Measurements from ENCODE around the gene SLC4A11.

Gene SLC4A11

DNA sequence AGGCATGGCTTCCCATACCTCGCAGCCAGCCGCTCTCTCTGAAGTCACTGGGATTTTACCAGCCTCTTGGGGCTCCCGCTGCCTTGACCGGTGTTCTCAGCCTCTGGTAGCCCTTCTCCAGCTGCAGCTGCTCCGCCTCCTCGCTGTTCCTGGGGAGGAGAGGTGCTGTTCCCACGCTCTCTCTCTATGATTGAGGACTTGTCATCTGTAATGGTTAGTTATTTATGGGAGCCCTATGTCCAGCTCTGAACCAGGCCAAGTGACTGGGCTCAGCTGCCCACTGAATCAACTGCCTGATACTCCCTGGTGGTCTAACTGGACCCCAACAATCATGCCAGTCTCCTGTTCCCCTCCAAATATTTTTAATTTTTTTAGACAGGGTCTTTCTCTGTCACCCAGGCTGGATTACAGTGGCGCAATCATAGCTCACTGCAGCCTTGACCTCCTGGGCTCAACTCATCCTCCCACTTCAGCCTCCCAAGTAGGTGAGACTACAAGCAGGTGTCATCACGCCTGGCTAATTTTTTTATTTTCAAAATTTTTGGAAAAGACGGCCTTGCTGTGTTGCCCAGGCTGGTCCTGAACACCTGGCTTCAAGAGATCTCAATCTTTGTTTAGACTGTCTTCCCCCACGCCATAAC lies 4.8 kb upstream of the SLC4A11 start:
- in situ Hi-C loops (cut with HindIII; ENCODE audit: low pct_unique_long_range_greater_than_20kb, low sequenced_read_pairs) = no loop called here
- TF ChIP-seq JUND (IDR thresholded peaks at IDR 0.05; ENCODE audit: low read depth) = no peak
- DNase-seq (ENCODE audit: low read depth in 1 of 2, low spot score in 1 of 2) = no peak

DNA sequence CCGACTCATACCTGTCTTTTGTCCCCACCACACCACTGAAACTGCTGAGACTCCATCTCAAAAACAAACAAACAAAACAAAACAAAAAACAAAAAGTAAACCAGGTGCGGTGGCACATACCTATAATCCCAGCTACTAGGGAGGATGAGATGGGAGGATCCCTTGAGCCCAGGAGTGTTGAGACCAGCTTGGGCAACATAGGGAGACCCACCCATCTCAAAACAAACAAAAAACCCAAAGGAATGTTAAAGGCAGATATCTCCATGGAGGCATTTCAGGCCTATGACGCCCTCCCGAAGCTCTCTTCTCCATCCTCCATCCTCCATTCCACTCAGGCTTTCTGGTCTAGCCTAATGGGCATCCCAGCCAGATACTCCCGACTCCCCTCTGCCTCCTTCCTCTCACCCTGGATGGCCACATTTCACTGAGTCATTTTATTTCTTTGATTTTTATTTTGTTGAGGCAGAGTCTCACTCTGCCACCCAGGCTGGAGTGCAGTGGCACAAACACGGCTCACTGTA lies 3.2 kb upstream of the SLC4A11 start:
- in situ Hi-C loops (cut with HindIII; ENCODE audit: low pct_unique_long_range_greater_than_20kb, low sequenced_read_pairs) = no loop called here
- no peak for DNase-seq (ENCODE audit: low read depth in 1 of 2, low spot score in 1 of 2)
- TF ChIP-seq JUND (IDR thresholded peaks at IDR 0.05; ENCODE audit: low read depth) = no peak

DNA sequence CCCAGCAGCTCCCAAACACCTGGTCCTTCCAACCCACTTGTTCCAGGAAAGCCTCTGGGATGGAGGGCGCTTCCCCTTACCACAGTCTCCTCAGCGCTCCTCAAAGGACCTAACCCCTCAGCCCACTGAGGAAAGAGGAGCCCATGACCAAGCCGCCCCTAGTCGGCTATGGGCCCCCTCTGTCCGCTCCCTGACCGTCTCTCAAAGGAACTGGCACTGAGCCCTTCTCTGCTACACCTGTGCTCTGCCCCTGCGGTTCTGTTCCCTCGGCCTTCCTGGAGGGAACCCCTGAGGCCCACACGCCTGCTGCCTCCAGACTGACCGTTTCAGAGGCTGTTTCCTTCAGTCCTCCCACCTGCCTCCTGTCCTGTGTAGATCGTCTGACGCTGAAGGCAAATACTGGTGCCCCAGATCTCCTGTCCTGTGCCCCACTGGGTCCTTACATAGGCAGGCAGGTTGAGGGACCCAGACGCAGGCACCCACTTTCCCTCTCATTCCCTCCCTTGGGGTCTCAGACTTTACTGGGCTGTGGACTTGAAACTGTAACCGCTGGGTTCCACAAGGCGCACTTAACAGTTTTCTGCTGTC lies 1.9 kb upstream of the SLC4A11 start:
- in situ Hi-C loops (cut with HindIII; ENCODE audit: low pct_unique_long_range_greater_than_20kb, low sequenced_read_pairs) = no loop called here
- no peak for DNase-seq (ENCODE audit: low read depth in 1 of 2, low spot score in 1 of 2)
- no peak for TF ChIP-seq JUND (IDR thresholded peaks at IDR 0.05; ENCODE audit: low read depth)

DNA sequence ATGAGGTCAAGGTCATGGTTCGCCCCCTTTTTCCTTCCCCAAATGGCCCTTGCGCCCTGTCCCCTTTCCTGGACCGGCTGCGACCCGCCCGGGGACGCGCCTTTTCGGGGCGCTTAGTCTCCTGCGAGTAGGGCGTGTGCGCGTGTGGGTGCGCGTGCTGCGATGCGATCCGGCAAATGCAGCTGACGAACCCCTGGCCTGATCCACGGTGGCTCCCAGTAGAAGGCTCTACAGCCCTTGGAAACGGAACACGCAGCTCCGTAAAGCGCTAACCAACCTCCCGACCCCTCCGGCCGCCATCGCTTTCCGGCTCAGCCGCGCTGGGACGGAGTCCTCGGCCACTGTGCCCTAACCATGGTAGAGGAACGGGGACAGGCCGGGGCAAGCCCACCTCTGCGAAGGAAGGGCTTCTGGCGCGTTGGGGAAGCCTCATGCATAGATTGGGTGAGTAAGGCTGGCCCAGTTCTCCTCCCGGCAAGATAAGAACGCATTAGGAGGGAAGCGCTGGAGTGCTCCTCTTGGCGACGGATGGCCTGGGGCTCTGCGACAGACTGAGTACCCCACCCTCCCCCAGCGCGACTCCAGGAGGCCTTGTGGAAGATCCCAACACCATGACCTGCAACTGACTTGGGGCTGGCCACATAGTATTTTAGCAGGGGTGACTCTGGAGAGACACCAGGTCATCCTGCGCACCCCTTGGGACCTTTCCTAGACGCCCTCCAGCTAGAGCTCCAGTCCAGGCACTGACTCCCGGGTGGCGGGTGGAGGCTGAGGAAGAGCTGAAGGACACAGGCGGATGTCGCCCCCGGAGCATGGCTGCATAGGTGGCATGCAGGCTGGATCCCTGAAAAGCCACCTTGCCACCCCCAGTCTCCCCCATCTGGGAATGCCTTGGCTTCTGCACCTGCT lies 1.1 kb upstream of the SLC4A11 start:
- no peak for TF ChIP-seq JUND (IDR thresholded peaks at IDR 0.05; ENCODE audit: low read depth)
- DNase-seq (ENCODE audit: low read depth in 1 of 2, low spot score in 1 of 2) = no peak
- in situ Hi-C loops (cut with HindIII; ENCODE audit: low pct_unique_long_range_greater_than_20kb, low sequenced_read_pairs) = no loop called here

DNA sequence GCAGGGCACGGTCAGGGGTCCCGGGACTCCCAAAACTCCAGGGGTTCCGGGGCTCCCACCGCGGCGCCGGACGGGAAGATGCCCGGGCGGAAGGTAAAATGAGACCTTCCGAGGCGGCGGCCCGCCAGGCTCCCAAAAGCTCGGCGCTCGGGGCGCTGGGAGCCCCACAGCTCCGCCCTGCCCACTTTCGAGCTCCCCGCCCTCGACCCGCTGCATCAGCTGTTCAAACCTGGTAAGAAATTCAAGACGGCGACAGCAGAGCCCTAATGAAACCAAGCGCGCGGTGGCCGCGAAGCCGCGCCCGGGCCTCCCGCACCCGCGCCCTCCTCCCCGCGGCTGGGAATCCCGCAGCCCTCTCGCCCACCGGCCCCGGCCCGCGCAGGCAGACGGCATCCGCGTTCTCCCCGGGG lies 369 bp downstream of the SLC4A11 start:
- DNase-seq (ENCODE audit: low read depth in 1 of 2, low spot score in 1 of 2) = peak; percentile 73 to 82
- in situ Hi-C loops (cut with HindIII; ENCODE audit: low pct_unique_long_range_greater_than_20kb, low sequenced_read_pairs) = no loop called here
- no peak for TF ChIP-seq JUND (IDR thresholded peaks at IDR 0.05; ENCODE audit: low read depth)

DNA sequence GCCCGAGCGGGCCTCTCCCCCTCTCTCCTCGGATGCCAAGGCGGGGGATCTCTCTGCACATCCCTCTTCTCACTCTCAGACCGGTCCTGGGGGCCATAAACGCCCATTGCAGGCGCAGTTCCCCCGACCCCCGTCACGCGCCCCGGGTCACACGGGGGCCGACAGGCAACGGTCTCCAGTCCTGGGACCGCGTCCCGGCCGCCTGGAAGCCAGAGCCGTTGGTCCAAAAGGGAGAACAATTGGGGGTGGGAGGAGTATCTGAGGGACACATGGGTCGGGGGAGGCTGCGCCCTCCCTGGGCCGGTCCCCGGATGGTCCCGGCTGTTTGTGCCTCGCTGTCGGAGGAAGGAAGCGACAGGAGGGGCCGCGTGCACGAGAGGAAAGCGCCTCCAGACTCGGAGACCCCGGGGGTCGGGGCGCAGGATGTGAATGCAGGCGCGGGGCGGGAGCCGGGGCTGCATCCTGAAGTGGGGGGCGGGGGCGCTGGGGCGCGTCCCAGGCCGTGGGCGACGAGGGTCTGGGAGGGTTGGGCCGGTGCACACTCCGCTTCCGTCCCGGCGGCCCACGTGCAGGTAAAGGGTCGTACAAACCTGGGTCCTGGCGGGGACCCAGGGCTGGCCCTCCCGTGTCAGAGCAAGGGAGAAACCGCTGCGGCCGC lies 903 bp downstream of the SLC4A11 start:
- no peak for DNase-seq (ENCODE audit: low read depth in 1 of 2, low spot score in 1 of 2)
- no peak for TF ChIP-seq JUND (IDR thresholded peaks at IDR 0.05; ENCODE audit: low read depth)
- in situ Hi-C loops (cut with HindIII; ENCODE audit: low pct_unique_long_range_greater_than_20kb, low sequenced_read_pairs) = no loop called here

DNA sequence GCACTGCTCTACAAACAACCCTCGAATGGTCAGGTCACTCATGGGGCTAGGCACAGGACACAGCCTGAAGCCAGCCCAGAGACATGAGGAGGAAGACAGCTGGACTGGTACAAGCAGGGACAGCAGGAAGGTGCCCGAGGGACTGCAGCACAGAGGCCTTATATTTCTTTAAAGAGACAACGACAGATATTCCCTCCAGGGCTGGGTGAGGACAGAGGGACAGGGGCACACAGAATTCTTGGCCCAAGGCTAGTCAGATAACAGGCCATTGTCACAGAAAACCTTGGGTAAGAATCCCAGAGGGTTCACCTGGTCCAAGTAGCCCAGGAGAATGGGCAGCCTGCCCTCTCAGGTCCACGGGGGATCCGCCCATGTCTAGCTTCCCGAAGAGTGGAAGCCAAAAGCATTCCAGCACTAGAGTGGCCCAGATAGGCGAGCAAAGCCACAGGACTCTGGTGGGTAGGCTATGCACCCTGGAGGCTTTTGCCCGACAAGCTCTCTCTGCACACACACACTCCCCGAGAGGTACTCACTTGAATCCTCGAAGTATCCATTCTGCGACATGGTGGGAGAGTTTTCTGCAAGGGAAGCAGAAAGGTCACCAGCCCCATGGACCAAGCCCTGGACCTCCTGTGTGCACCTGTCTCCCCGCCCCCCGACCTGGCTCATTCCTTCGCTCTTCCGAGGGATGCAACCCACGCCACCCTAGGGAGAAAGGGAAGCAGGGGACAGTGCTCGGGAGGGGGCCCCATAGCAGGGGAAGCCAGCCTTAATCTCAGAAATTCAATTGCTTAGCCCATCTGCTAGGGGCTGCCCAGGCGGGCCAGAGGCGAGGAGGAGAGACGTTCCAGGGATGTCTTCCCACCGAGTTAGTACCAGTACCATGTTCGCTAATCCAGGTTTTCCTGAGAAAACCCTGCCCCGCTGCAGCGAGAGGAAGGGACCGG lies 1.7 kb downstream of the SLC4A11 start:
- in situ Hi-C loops (cut with HindIII; ENCODE audit: low pct_unique_long_range_greater_than_20kb, low sequenced_read_pairs) = no loop called here
- DNase-seq (ENCODE audit: low read depth in 1 of 2, low spot score in 1 of 2) = no peak
- no peak for TF ChIP-seq JUND (IDR thresholded peaks at IDR 0.05; ENCODE audit: low read depth)

DNA sequence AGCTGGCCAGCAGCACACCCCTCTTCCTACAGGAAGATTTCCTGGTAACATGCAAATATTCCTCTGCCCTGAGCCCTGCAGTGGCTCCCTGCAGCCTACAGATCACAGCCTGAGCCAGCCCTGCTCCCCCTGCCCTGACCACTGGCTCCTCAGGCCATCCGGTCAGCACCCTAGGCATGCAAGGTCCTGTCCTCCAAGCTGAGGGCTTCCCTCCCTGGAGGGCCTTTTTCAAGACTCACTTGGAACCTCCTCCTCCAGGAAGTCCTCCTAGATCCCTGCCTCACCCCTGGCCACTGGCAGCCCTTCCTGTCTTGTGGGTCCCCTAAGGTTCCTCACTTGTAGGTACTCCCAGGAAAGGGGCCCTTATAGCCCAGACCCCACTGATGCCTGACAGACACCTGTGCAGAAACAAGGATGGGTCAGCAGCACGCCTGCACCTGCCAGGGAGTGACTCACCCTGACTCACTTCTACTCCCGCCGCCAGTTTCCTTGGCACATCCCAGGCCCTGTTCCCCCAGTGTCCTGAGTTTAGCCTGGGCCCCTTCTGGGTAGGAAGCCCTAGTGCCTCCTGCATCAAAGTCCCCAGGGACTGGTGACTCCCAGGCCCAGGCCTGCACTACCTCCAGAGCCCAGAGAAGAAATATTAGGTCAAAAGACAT lies 3.2 kb downstream of the SLC4A11 start:
- DNase-seq (ENCODE audit: low read depth in 1 of 2, low spot score in 1 of 2) = no peak
- TF ChIP-seq JUND (IDR thresholded peaks at IDR 0.05; ENCODE audit: low read depth) = no peak
- in situ Hi-C loops (cut with HindIII; ENCODE audit: low pct_unique_long_range_greater_than_20kb, low sequenced_read_pairs) = no loop called here

DNA sequence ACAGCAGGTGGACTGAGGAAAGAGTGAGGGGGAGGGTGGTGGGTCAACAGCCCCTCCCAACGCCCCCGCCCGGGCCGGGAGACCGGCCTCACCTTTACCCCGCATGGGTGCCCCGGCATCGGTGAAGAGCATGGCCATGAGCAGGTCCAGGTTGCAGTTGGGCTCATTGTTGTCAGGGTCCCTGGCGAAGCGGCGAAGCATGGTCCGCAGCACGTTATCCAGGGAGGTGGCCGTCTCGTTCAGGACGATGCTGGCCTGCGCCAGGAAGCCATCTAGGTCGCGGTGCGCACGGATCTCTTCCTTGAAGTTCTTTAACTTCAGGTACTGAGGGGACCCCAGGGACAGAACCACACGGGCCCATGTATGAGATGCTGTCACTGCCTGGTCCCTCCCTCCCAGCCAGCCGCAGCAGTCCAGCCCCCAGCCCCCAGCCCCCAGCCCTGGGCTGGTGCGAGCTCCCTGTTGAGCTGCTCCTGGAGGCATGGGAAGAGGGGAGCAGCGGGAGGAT lies 4.9 kb downstream of the SLC4A11 start:
- in situ Hi-C loops (cut with HindIII; ENCODE audit: low pct_unique_long_range_greater_than_20kb, low sequenced_read_pairs) = no loop called here
- no peak for DNase-seq (ENCODE audit: low read depth in 1 of 2, low spot score in 1 of 2)
- no peak for TF ChIP-seq JUND (IDR thresholded peaks at IDR 0.05; ENCODE audit: low read depth)

DNA sequence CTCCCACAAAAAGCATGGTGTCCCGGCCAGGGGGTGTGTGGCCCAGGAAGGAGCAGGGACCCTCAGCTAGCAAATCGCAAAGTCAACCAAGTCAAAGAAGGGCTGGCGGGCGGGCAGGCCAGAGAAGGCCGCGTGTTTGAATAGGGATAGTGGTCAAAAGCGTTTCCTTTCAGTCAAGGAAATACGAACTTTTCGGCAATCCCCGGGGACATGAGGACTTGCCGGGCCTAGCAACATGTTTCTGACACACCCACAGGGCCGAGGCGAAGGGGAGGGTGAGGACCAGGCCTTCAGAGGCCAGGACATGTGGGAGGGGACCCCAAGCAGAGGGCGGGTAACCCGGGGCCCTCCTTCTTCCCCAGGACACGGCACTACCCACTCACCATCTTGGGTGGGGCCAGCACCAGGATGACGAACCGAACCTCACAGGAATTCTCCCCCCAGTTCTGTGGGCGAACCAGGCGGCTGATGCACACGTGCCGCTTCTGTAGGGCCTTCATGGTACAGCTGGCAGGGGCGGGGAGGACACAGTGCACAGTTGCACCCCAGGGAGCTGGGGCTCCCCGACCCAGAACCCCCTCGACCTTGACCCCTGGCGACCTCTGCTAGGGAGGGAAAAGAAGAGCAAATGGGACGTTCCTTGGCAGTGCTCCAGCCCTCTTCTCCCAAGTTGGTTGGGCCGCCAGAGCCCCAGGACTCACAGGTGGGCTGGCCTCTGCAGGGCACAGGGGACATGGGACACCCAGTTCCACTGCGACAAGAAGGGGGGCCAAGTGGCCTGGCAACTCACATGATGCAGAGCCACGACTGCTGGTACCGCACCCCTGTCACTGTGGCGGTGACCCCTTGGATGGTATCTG lies 5.6 kb downstream of the SLC4A11 start:
- in situ Hi-C loops (cut with HindIII; ENCODE audit: low pct_unique_long_range_greater_than_20kb, low sequenced_read_pairs) = no loop called here
- TF ChIP-seq JUND (IDR thresholded peaks at IDR 0.05; ENCODE audit: low read depth) = no peak
- no peak for DNase-seq (ENCODE audit: low read depth in 1 of 2, low spot score in 1 of 2)

Measured in T47D (cell line).